Kidney tubule cell (primary cell): ENCODE measurements around the gene PLA2G4A.
A peak's percentile ranks its signal among the peaks of the same experiment; 100 is the strongest.
"Not testable (repeated sequence)": the region's sequence is repeated elsewhere in the genome, so short reads cannot be mapped to it uniquely, and the experiment has no call there.

Experiments used
- DNase-seq: peaks from one replicate; pipeline ENCODE4 v3.0.0-alpha.2; 2018; ENCODE audit warnings: low spot score

Gene PLA2G4A

GRCh38 chr1:186875896-186876835 is 47.4 kb downstream of the PLA2G4A start:
- no peak for DNase-seq

GRCh38 chr1:186878356-186878755 is 49.6 kb downstream of the PLA2G4A start:
- DNase-seq: no peak

GRCh38 chr1:186880982-186881381 is 52.2 kb downstream of the PLA2G4A start:
- no peak for DNase-seq

GRCh38 chr1:186882372-186883134 is 53.8 kb downstream of the PLA2G4A start:
- no peak for DNase-seq

GRCh38 chr1:186884251-186884650 is 55.5 kb downstream of the PLA2G4A start:
- DNase-seq: no peak

- DNase-seq: no peak
Observed at GRCh38 chr1:186887203-186887602, 58.5 kb downstream of the PLA2G4A start.

- DNase-seq: no peak
Observed at GRCh38 chr1:186888367-186888766, 59.6 kb downstream of the PLA2G4A start.

GRCh38 chr1:186892936-186893335 is 64.2 kb downstream of the PLA2G4A start:
- no peak for DNase-seq

GRCh38 chr1:186894415-186894814 is 65.7 kb downstream of the PLA2G4A start:
- DNase-seq: no peak

GRCh38 chr1:186896211-186896610 is 67.5 kb downstream of the PLA2G4A start:
- DNase-seq: no peak

- DNase-seq: no peak
Observed at GRCh38 chr1:186897008-186897407, 68.3 kb downstream of the PLA2G4A start.

GRCh38 chr1:186899577-186899976 is 70.8 kb downstream of the PLA2G4A start:
- no peak for DNase-seq

- no peak for DNase-seq
Observed at GRCh38 chr1:186899977-186900376, 71.2 kb downstream of the PLA2G4A start.

- DNase-seq: no peak
Observed at GRCh38 chr1:186900539-186901237, 71.9 kb downstream of the PLA2G4A start.

- DNase-seq: no peak
Observed at GRCh38 chr1:186901631-186902030, 72.9 kb downstream of the PLA2G4A start.

- no peak for DNase-seq
Observed at GRCh38 chr1:186903374-186904136, 74.8 kb downstream of the PLA2G4A start.

- no peak for DNase-seq
Observed at GRCh38 chr1:186904361-186904760, 75.6 kb downstream of the PLA2G4A start.

- no peak for DNase-seq
Observed at GRCh38 chr1:186905561-186905960, 76.8 kb downstream of the PLA2G4A start.

GRCh38 chr1:186915555-186915954 is 86.8 kb downstream of the PLA2G4A start:
- DNase-seq: no peak

- DNase-seq: peak; percentile 17
Observed at GRCh38 chr1:186917106-186917786, 88.5 kb downstream of the PLA2G4A start.

GRCh38 chr1:186921386-186921785 is 92.6 kb downstream of the PLA2G4A start:
- not testable (repeated sequence) for DNase-seq
